ENCODE data around the gene MED31.

DNA sequence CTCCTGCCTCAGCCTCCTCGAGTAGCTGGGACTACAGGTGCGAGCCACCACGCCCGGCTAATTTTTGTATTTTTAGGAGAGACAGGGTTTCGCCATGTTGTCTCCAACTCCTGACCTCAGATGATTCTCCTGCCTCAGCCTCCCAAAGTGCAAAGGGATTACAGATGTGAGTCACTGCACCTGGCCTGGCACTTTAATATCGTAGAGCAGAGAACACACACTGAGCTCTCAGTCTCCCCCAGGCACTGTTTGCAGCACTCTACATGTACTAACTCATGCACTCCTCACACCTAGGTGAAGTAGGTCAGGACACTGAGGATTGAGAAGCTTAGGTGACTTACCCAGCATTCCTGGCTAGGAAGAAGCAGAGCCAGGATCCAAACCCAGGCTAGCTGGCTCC is 15.2 kb upstream of the MED31 start:
- TF ChIP-seq, protein P1, sequence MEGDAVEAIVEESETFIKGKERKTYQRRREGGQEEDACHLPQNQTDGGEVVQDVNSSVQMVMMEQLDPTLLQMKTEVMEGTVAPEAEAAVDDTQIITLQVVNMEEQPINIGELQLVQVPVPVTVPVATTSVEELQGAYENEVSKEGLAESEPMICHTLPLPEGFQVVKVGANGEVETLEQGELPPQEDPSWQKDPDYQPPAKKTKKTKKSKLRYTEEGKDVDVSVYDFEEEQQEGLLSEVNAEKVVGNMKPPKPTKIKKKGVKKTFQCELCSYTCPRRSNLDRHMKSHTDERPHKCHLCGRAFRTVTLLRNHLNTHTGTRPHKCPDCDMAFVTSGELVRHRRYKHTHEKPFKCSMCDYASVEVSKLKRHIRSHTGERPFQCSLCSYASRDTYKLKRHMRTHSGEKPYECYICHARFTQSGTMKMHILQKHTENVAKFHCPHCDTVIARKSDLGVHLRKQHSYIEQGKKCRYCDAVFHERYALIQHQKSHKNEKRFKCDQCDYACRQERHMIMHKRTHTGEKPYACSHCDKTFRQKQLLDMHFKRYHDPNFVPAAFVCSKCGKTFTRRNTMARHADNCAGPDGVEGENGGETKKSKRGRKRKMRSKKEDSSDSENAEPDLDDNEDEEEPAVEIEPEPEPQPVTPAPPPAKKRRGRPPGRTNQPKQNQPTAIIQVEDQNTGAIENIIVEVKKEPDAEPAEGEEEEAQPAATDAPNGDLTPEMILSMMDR (IDR thresholded peaks at IDR 0.05) = no peak
- TF ChIP-seq POLR2A (IDR thresholded peaks at IDR 0.05) = no peak

Data from testis (tissue), 2 donors.